DMS79 treated with DMSO at 0.1 percent for 48 hours (cell line): ENCODE measurements around the gene SLC26A11.
A peak's percentile ranks its signal among the peaks of the same experiment; 100 is the strongest.
"Not testable (repeated sequence)": the region's sequence is repeated elsewhere in the genome, so short reads cannot be mapped to it uniquely, and the experiment has no call there.

Experiments used
- DNase-seq: peaks from one replicate; lab custom pipeline; 2025; lab: John Stamatoyannopoulos, UW

SLC26A11 gene

DNA sequence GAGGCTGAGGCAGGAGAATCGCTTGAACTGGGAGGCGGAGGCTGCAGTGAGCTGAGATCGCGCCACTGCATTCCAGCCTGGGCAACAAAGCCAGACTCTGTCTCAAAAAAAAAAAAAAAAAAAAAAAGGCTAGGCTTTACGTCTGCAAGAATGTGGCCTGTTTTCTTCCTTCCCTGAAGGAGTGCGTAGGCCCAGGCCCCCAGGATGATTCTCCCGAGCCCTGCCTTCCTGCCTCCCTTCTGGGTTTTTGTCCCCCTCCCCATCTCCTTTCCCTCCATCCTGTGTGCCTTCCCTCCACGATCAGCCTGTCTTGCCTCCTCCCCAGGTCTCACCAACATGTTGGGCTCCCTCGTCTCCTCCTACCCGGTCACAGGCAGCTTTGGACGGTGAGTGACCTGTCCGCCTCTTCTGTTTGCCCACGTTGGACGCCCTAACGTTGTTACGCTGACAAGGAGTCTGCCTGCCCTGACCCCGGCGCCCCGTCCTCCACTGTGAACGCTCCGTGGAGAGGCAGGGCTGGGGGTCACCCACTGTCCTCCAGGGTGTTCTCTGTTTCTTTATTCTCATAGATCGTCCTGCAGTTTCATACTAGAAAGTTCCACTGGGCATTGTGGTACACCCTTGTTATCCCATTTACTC, 24.8 kb downstream of the SLC26A11 start:
- no peak for DNase-seq

GRCh38 chr17:80245566-80246265, 25.5 kb downstream of the SLC26A11 start:
- no peak for DNase-seq

GRCh38 chr17:80246266-80246681, 26.0 kb downstream of the SLC26A11 start:
- no peak for DNase-seq

DNA sequence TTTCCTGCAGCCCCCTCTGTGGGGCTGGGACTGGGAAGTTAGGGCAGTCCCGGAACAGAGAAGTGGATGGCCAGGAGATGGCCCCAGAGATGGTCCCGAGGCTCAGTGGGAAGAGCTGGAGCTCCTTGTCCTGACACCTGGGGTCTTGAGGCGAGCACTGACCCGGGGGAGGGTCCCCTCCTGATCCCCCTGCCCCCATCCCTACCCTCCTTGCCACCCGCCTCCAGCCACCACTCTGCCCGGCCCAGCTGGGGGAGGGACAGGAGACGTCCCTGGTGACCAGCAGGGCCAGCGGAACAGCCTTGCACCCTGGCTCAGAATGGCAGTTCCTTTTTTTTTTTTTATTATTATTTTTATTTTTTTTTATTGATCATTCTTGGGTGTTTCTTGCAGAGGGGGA, 26.5 kb downstream of the SLC26A11 start:
- DNase-seq = no peak

- DNase-seq = no peak
These were observed 27.3 kb downstream of the SLC26A11 start for GRCh38 chr17:80247561-80247960.

DNA sequence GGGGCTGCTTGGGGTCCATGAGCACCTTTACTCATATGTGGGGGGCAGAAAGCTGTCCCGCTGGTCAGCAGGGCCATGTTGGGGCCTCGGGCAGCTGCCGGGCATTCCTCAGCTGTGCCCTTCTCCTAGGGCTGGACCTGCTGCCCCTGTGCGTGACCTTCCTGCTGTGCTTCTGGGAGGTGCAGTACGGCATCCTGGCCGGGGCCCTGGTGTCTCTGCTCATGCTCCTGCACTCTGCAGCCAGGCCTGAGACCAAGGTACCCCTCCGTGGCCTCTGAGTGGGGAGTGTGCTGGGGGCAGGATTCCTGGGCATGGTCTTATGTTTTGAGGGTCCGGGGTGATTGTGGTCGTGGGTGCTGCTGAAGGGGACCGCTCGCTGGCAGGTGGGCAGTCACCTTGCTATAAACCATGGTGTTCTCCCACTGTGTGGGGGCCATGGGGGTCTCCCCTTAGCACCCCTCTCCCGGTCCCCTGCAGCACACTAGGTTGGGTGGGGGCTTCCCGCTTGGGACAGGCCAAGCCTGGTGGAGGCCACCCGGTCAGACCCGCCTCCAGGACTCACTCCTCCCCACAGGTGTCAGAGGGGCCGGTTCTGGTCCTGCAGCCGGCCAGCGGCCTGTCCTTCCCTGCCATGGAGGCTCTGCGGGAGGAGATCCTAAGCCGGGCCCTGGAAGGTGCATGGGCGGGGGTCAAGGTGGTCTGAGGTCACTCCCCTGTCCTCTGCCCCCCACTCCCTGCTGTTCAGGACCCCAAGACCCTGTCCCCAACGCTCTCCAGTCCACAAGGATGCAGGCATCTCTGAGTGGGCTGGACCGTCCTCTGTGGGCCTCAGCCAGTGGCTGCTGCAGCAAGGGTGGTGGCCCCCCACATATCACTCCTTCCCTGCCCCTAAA, 28.0 kb downstream of the SLC26A11 start:
- no peak for DNase-seq

DNA sequence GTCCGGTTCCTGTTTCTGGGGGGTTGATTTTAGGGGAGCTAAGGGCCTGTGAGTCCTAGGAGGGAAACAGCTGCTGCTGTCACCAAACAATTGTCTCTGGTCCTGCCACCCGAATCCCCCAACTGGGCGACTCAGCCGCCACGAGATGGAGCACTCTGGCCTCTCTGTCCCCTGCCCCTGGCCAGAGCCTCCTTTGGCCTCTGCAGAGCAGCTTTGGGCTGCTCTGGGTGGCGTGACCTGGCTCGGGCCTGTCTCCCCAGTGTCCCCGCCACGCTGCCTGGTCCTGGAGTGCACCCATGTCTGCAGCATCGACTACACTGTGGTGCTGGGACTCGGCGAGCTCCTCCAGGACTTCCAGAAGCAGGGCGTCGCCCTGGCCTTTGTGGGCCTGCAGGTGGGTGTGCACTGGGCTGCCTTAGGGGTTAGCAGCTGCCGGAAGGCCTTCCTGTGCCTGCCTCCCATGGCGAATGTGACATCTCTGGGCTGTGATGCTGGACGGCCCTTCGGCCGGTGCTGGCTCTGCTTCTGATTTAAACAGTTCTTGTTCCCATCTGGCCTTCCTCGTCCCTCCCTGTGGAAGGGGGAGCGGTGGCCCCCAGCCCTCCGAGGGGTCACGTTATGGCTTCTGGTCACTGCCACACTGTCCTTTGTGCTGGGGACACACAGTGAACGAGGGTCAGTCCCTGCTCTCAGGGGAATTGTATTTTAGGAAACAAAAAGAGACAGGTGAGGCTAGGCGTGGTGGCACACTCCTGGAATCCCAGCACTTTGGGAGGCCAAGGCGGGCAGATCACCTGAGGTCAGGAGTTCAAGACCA, 28.9 kb downstream of the SLC26A11 start:
- no peak for DNase-seq

- DNase-seq = no peak
These were observed 31.7 kb downstream of the SLC26A11 start for GRCh38 chr17:80251966-80252365.

- no peak for DNase-seq
These were observed 32.6 kb downstream of the SLC26A11 start for GRCh38 chr17:80252871-80253270.

DNA sequence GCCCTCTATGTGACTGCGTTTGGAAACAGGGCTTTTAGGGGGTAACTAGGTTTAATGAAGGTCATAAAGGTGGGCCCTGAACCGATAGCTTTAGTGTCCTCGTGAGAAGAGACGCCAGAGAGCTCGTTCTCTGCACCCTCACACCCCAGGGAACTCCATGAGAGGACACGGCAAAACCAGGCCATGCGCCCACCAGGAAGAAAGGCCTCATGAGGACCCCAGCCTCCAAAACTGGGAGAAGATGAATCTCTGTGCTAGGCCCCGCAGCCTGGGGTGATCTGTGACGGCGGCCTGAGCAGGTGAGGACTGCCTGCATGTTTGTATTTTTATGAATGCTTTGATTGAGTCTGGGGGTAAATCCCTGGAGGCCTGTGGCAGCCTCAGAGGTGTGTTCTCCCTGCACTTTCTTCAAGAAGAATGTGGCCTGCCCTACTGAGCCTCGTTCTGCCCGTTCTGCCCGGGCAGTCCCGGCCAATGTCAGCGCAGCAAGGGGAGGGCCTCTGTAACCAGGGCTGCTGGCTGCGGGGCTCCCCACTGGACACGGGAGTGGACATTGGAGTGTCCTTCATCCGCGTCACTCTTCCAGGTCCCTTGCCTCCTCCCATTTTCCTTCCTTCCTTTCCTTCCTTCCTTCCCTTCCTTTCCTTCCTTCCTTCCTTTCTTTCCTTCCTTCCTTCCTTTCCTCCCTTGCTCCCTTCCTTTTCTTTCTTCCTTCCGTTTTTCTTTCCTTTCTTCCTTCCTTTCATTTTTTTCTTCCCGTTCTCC, 33.6 kb downstream of the SLC26A11 start:
- DNase-seq = no peak

DNA sequence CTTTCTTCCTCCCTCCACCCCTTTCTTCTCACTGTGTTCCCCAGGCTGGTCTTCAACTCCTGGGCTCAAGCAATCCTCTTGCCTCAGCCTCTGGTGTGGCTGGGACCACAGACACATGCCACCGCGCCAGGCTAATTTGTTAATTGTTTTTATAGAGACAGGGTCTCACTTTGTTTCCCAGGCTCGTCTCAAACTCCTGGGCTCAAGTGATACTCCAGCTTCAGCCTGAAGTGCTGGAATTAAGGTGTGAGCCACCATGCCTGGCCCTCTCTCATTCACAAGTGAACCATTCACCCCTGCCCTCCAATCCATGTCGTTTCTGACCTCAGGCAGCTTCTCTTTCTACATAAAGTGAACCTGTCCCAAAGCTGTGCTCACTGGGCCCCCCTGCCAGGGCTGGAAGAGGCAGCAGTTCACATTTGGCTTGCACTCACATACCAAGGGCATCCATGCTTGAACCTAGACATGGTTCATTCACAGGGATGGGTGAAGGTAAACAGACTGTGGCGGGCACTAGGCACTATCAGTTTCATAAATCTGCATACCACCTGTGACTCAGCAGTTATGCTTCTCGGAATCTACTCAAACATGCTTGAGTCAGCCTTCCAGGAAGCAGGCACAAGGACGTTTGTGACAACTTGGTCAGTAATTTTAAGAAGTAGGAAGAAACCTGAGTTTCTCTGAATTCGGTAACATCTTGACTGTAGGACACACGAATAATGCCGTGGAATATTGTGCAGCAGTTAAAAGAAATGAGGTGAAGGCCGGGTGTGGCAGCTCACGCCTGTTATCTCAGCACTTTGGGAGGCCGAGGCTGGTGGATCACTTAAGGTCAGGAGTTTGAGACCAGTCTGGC, 34.4 kb downstream of the SLC26A11 start:
- peak; percentile 61 for DNase-seq

DNA sequence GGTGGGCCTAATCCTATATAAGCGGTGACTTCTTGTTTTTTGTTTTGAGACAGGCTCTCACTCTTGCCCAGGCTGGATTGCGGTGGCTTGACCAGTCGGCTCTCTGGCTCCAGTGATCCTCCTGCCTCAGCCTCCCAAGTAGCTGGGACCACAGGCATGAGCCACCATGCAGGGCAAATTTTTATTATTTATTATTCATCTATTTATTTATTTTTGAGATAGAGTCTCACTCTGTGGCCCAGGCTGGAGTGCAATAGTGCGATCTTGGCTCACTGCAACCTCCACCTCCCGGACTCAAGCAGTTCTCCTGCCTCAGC, 35.8 kb downstream of the SLC26A11 start:
- no peak for DNase-seq

DNA sequence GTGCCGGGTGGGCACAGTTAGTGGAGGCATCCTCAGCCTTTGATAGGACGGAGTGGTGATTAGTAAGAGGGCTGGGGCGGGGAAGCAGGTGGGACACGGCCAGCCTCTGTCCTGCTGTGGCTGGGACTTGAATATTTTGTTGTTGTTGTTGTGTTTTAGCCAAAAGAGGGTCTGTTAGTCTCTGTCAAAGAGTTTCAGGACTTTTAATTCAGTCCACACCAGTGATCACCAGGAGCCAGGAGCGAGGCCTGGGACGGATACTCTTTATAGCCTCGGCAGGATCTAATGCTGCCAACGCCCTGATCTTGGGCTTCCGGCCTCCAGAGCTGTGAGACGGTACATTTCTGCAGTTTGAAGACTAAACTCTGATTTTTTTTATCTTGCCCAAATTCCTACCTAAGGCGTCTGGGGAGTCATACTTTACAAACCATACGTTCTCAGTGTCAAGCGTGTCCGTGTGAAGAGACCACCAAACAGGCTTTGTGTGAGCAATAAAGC, 37.5 kb downstream of the SLC26A11 start:
- no peak for DNase-seq

DNA sequence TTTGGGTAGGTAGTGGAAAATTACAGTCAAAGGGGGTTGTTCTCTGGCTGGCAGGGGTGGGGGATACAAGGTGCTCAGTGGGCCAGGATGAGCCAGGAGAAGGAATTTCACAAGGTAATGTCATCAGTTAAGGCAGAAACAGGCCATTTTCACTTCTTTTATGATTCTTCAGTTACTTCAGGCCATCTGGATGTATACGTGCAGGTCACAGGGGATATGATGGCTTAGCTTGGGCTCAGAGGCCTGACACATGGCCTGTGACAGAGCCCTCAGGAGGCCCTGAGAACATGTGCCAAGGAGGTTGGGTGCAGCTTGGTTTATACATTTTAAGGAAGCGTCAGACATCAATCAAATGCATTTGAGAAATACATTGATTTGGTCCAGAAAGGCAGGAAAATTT, 38.1 kb downstream of the SLC26A11 start:
- DNase-seq = not testable (repeated sequence)

DNA sequence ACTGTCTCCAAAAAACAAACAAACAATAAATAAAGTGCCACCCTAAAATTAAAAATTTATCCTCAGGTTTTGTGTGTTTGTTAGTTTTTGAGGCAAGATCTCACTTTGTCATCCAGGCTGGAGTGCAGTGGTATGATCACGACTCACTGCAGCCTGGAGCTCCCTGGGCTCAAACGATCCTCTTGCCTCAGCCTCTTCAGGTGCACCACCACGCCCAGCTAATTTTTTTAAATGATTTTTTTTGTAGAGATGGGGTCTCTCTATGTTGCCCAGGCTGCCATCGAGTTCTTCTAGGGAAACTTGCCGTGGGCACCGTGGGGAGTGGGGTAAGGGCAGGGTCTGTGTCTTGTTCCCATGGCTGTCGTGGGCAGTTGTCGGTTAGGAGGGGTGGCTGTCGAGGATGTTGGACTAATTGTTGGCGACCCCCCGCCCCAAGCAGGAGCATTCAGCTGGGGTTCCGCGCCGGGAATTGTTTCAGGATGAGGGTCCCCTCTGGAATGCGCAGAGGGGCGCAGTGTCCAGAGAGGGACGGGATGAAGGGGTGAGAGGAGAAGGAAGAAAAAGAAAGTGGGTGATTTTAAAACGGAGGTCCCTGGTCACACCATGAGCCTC, 39.3 kb downstream of the SLC26A11 start:
- DNase-seq = no peak

GRCh38 chr17:80260069-80260535, 39.9 kb downstream of the SLC26A11 start:
- no peak for DNase-seq

GRCh38 chr17:80260791-80261158, 40.5 kb downstream of the SLC26A11 start, which contains the start of gene RNF213:
TSS of gene RNF213 (plus strand) at chr17:80260852. CDS start at chr17:80263682, 2,830 bp downstream.
- DNase-seq = no peak

DNA sequence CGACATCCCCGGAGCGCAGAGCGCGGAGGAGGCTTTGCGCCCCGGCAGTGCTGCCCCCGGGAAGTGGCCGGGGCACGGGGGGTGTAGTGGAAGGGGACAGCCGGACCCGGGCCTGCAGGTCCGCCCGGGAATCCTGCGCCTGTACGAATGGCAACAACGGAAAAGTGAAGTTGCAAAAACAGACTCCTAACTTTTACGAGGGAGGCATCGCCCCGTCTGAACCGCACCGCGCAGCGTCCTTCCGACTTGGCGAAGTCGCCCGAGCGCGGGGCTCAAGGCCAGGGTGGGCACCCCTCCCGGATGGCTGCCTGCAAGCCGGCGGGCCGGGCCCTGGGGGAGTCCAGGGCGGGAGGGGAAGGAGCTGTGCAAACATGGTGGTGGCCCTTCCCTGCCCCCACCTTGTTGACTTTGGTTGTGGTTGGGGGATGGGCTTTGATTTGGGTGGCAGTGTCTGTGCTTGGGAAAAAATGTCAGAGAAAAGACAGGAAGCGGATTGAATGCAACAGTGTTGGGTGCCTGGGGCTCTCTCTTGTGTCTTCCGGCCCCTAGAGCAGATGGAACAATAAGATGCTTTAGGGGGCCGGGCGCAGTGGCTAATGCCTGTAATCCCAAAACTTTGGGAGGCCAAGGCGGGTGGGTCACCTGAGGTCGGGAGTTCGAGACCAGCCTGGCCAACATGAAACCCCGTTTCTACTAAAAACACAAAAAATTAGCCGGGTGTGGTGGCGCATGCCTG, 41.1 kb downstream of the SLC26A11 start:
- DNase-seq = no peak

DNA sequence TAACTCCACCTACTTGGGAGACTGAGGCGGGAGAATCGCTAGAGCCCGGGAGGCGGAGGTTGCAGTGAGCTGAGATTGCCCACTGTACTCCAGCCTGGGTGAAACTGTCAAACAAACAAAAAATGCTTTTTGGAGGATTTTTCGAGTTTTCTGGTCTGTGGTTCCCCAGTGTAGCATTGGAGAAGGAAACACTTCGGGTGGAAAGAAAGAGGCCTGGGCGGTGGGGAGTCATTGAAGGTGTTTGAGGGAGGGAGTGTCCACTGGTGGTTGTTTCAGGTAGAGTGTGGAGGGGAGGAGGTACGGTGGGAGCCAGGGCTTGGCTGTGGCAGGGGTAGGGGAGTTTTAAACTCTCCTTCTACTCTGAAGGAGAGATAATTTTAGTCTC, 41.7 kb downstream of the SLC26A11 start:
- DNase-seq = no peak
